Measurements from ENCODE around the gene MRPS22. TPM values are rescaled to one million over a fixed set of nuclear protein-coding genes. Genes with fewer than 3 reads are reported as not detected.

The MRPS22 gene
- total RNA-seq, 5 donors from 2014 or later (not counting 1 experiment from before 2014, with no cell fraction given) = 32.4 to 36.9 (median 33.9) TPM

- H3K27ac ChIP-seq (ENCODE audit: low read length) = no peak overlapping the region
- no peak overlapping the region for H3K4me3 ChIP-seq (ENCODE audit: control insufficient read depth in 1 of 2, extremely low read depth in 1 of 2, low read length in 1 of 2)
- H3K27me3 Mint-ChIP-seq = no peaks in the 10 kb centered on the region
- H3K9me3 ChIP-seq = no peaks in the 10 kb centered on the region
- no peaks in the 10 kb centered on the region for H3K27me3 ChIP-seq (replicated peaks in 1 of 2; ENCODE audit: control insufficient read depth in 2 of 2, extremely low read depth in 1 of 2, insufficient read depth in 2 of 2, low read length in 1 of 2)
- H3K36me3 ChIP-seq (ENCODE audit: control insufficient read depth in 2 of 2, extremely low read depth in 1 of 2, insufficient read depth in 1 of 2, low read length in 1 of 2) = peaks cover 3 to 94% of the 10 kb centered on the region in 2 donors
- H3K4me1 Mint-ChIP-seq = peaks cover 1 to 7% (median 5%) of the 10 kb centered on the region in 3 donors
- H3K4me1 ChIP-seq (ENCODE audit: control insufficient read depth in 1 of 2, extremely low read depth in 1 of 2, insufficient read depth in 2 of 2, low read length in 2 of 2) = no peaks in the 10 kb centered on the region
- ChIA-PET CTCF (no interaction called here), POLR2A (no interaction called here)
- 100% methylated on average over 1 of the region's 4 CpGs for WGBS (ENCODE audit: insufficient coverage)
- DNase-seq = no peak
- no peaks in the 10 kb centered on the region for H3K9me3 Mint-ChIP-seq
- no peak for ATAC-seq (replicated peaks in 1 of 4)
- no peak overlapping the region for H3K4me3 Mint-ChIP-seq
- peaks cover 68% of the 10 kb centered on the region for H3K36me3 Mint-ChIP-seq
- peak overlapping the region in 1 of 2 donors; percentile 66 for H3K27ac Mint-ChIP-seq
These were observed 11.7 kb downstream of the MRPS22 start for GRCh38 chr3:139355476-139355875.

GRCh38 chr3:139355891-139356290 lies 12.1 kb downstream of the MRPS22 start:
- ATAC-seq (replicated peaks in 1 of 4) (no peak), DNase-seq (no peak)
- Histone ChIP-seq H3K36me3 (ENCODE audit: control insufficient read depth in 2 of 2, extremely low read depth in 1 of 2, insufficient read depth in 1 of 2, low read length in 1 of 2) (peaks cover 3 to 95% of the 10 kb centered on the region in 2 donors), H3K4me3 (ENCODE audit: control insufficient read depth in 1 of 2, extremely low read depth in 1 of 2, low read length in 1 of 2) (no peak overlapping the region), H3K4me1 (ENCODE audit: control insufficient read depth in 1 of 2, extremely low read depth in 1 of 2, insufficient read depth in 2 of 2, low read length in 2 of 2) (no peaks in the 10 kb centered on the region), H3K27ac (ENCODE audit: low read length) (no peak overlapping the region), H3K9me3 (no peaks in the 10 kb centered on the region), H3K27me3 (replicated peaks in 1 of 2; ENCODE audit: control insufficient read depth in 2 of 2, extremely low read depth in 1 of 2, insufficient read depth in 2 of 2, low read length in 1 of 2) (no peaks in the 10 kb centered on the region)
- peaks cover 64% of the 10 kb centered on the region for H3K36me3 Mint-ChIP-seq
- H3K27ac Mint-ChIP-seq = peak overlapping the region in 1 of 2 donors; percentile 66
- POLR2A ChIA-PET = no interaction called here
- no peaks in the 10 kb centered on the region for H3K9me3 Mint-ChIP-seq
- H3K4me1 Mint-ChIP-seq = peaks cover 1 to 7% (median 5%) of the 10 kb centered on the region in 3 donors
- CTCF ChIA-PET = interaction anchor here in 1 of 2 donors (0.6 kb wide), 1 partner anchor 405 kb away, joined by 4 read pairs; no protein-coding TSS in a partner anchor
- H3K27me3 Mint-ChIP-seq = no peaks in the 10 kb centered on the region
- no CpG with 5 or more reads among the region's 1 CpG for WGBS (ENCODE audit: insufficient coverage)
- H3K4me3 Mint-ChIP-seq = no peak overlapping the region

- ATAC-seq (replicated peaks in 1 of 4) (no peak), DNase-seq (no peak)
- no peaks in the 10 kb centered on the region for H3K9me3 Mint-ChIP-seq
- peaks cover 1 to 7% (median 5%) of the 10 kb centered on the region in 3 donors for H3K4me1 Mint-ChIP-seq
- H3K4me3 Mint-ChIP-seq = no peak overlapping the region
- Histone ChIP-seq H3K9me3 (no peaks in the 10 kb centered on the region), H3K27me3 (replicated peaks in 1 of 2; ENCODE audit: control insufficient read depth in 2 of 2, extremely low read depth in 1 of 2, insufficient read depth in 2 of 2, low read length in 1 of 2) (no peaks in the 10 kb centered on the region), H3K36me3 (ENCODE audit: control insufficient read depth in 2 of 2, extremely low read depth in 1 of 2, insufficient read depth in 1 of 2, low read length in 1 of 2) (peaks cover 3 to 94% of the 10 kb centered on the region in 2 donors), H3K4me1 (ENCODE audit: control insufficient read depth in 1 of 2, extremely low read depth in 1 of 2, insufficient read depth in 2 of 2, low read length in 2 of 2) (no peaks in the 10 kb centered on the region), H3K27ac (ENCODE audit: low read length) (no peak overlapping the region), H3K4me3 (ENCODE audit: control insufficient read depth in 1 of 2, extremely low read depth in 1 of 2, low read length in 1 of 2) (no peak overlapping the region)
- ChIA-PET CTCF (no interaction called here), POLR2A (no interaction called here)
- no peaks in the 10 kb centered on the region for H3K27me3 Mint-ChIP-seq
- WGBS (ENCODE audit: insufficient coverage) = no CpG with 5 or more reads among the region's 4 CpGs
- H3K36me3 Mint-ChIP-seq = peaks cover 59% of the 10 kb centered on the region
- no peak overlapping the region for H3K27ac Mint-ChIP-seq
These were observed 14.1 kb downstream of the MRPS22 start for GRCh38 chr3:139357899-139358298.

DNA sequence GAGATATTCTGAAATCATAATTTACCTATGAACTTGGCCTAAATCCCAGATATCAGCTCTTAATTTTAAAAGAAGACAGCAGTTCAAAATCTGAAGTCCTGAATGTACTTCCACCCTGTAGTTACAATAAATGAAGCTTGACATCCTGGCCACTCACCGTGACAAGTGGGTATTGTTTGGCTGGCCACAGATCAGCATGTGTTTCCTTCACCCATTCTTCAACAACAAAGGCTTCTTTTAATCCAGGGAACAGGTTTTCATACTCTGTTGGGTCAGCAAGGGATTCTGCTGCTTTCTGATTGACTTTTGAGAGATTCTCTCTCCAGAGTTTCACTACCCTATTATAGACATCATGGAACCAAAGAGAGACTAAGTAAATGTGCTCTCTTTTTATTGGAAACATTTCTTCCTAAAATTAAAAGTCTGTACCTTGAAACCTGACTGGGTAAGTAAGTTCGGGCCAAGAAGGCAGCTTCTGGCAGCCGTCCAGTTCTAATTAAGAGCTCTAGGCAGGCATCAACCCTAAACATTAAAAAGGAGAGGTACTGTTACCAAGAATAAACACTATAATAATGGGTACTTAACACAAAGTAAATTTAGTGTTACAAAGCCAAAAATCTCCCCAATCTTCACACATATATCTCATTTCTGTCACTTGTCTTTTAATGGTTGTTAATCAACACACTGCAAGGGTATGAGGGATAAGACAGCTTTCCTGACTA lies 15.2 kb downstream of the MRPS22 start:
- Mint-ChIP-seq H3K4me3 (no peak overlapping the region), H3K36me3 (peaks cover 65% of the 10 kb centered on the region), H3K4me1 (peaks cover 1 to 7% (median 5%) of the 10 kb centered on the region in 3 donors), H3K27me3 (no peaks in the 10 kb centered on the region), H3K27ac (peak overlapping the region in 1 of 2 donors; percentile 58), H3K9me3 (no peaks in the 10 kb centered on the region)
- Histone ChIP-seq H3K9me3 (no peaks in the 10 kb centered on the region), H3K27ac (ENCODE audit: low read length) (no peak overlapping the region), H3K4me1 (ENCODE audit: control insufficient read depth in 1 of 2, extremely low read depth in 1 of 2, insufficient read depth in 2 of 2, low read length in 2 of 2) (no peaks in the 10 kb centered on the region), H3K27me3 (replicated peaks in 1 of 2; ENCODE audit: control insufficient read depth in 2 of 2, extremely low read depth in 1 of 2, insufficient read depth in 2 of 2, low read length in 1 of 2) (no peaks in the 10 kb centered on the region), H3K4me3 (ENCODE audit: control insufficient read depth in 1 of 2, extremely low read depth in 1 of 2, low read length in 1 of 2) (no peak overlapping the region), H3K36me3 (ENCODE audit: control insufficient read depth in 2 of 2, extremely low read depth in 1 of 2, insufficient read depth in 1 of 2, low read length in 1 of 2) (peaks cover 3 to 94% of the 10 kb centered on the region in 2 donors)
- ChIA-PET POLR2A (no interaction called here), CTCF (no interaction called here)
- ATAC-seq (replicated peaks in 1 of 4) = no peak
- no peak for DNase-seq
- no CpG with 5 or more reads among the region's 3 CpGs for WGBS (ENCODE audit: insufficient coverage)

- no peak for ATAC-seq (replicated peaks in 1 of 4)
- H3K36me3 ChIP-seq (ENCODE audit: control insufficient read depth in 2 of 2, extremely low read depth in 1 of 2, insufficient read depth in 1 of 2, low read length in 1 of 2) = peaks cover 0 to 94% of the 10 kb centered on the region in 2 donors
- no peaks in the 10 kb centered on the region for H3K27me3 ChIP-seq (replicated peaks in 1 of 2; ENCODE audit: control insufficient read depth in 2 of 2, extremely low read depth in 1 of 2, insufficient read depth in 2 of 2, low read length in 1 of 2)
- DNase-seq = no peak
- no peak overlapping the region for H3K27ac ChIP-seq (ENCODE audit: low read length)
- no peaks in the 10 kb centered on the region for H3K4me1 ChIP-seq (ENCODE audit: control insufficient read depth in 1 of 2, extremely low read depth in 1 of 2, insufficient read depth in 2 of 2, low read length in 2 of 2)
- Mint-ChIP-seq H3K27ac (no peak overlapping the region), H3K9me3 (no peaks in the 10 kb centered on the region), H3K4me3 (no peak overlapping the region), H3K4me1 (peaks cover under 1 to 5% (median 1%) of the 10 kb centered on the region in 3 donors), H3K27me3 (no peaks in the 10 kb centered on the region), H3K36me3 (peaks cover 63% of the 10 kb centered on the region)
- WGBS (ENCODE audit: insufficient coverage) = no CpG with 5 or more reads among the region's 2 CpGs
- ChIA-PET CTCF (no interaction called here), POLR2A (interaction anchor here in 1 of 2 donors (0.6 kb wide), 3 partner anchors 15 to 820 kb away, joined by 3 to 5 read pairs (median 4); no protein-coding TSS in a partner anchor)
- no peaks in the 10 kb centered on the region for H3K9me3 ChIP-seq
- no peak overlapping the region for H3K4me3 ChIP-seq (ENCODE audit: control insufficient read depth in 1 of 2, extremely low read depth in 1 of 2, low read length in 1 of 2)
These were observed 17.5 kb downstream of the MRPS22 start for GRCh38 chr3:139361276-139361675.

- Histone ChIP-seq H3K9me3 (no peaks in the 10 kb centered on the region), H3K36me3 (ENCODE audit: control insufficient read depth in 2 of 2, extremely low read depth in 1 of 2, insufficient read depth in 1 of 2, low read length in 1 of 2) (peaks cover 0 to 91% of the 10 kb centered on the region in 2 donors), H3K27ac (ENCODE audit: low read length) (no peak overlapping the region), H3K4me1 (ENCODE audit: control insufficient read depth in 1 of 2, extremely low read depth in 1 of 2, insufficient read depth in 2 of 2, low read length in 2 of 2) (no peaks in the 10 kb centered on the region), H3K4me3 (ENCODE audit: control insufficient read depth in 1 of 2, extremely low read depth in 1 of 2, low read length in 1 of 2) (no peak overlapping the region), H3K27me3 (replicated peaks in 1 of 2; ENCODE audit: control insufficient read depth in 2 of 2, extremely low read depth in 1 of 2, insufficient read depth in 2 of 2, low read length in 1 of 2) (no peaks in the 10 kb centered on the region)
- ChIA-PET CTCF (no interaction called here), POLR2A (no interaction called here)
- DNase-seq = no peak
- Mint-ChIP-seq H3K27me3 (no peaks in the 10 kb centered on the region), H3K4me1 (peaks cover 0 to 5% (median 4%) of the 10 kb centered on the region in 3 donors), H3K27ac (peak overlapping the region in 1 of 2 donors; percentile 52), H3K4me3 (no peak overlapping the region), H3K9me3 (no peaks in the 10 kb centered on the region), H3K36me3 (peaks cover 64% of the 10 kb centered on the region)
- ATAC-seq (replicated peaks in 1 of 4) = no peak
- no CpG with 5 or more reads among the region's 1 CpG for WGBS (ENCODE audit: insufficient coverage)
These were observed 20.7 kb downstream of the MRPS22 start for GRCh38 chr3:139364549-139364948.
